Prostate gland (tissue), 2 donors: ENCODE data around the gene HABP2. TPM values are rescaled to one million over a fixed set of nuclear protein-coding genes. Genes with fewer than 3 reads are reported as not detected.

Source experiments
- DNase-seq: peaks from one replicate; pipeline ENCODE4 v3.0.0-alpha.2; 2019; ENCODE audit warnings: low spot score
- H3K27ac ChIP-seq, 2 donors: fragments of 200-600 bp; sonication (generic); 2 replicates each; pipeline ENCODE4 v1.5.1; 2017 to 2019
- H3K27me3 ChIP-seq: fragments of 200-600 bp; sonication (generic); replicated peaks from 2 replicates; pipeline ENCODE4 v1.5.1; 2019; ENCODE audit not compliant: insufficient read depth
- H3K36me3 ChIP-seq, 2 donors: fragments of 200-600 bp; sonication (generic); 1 replicate in 1 of 2; 2 replicates in 1 of 2; pipeline versions ENCODE4 v1.5.1 to v1.8.1; 2017 to 2019
- H3K4me1 ChIP-seq: fragments of 200-600 bp; sonication (generic); replicated peaks from 2 replicates; pipeline ENCODE4 v1.5.1; 2019
- H3K4me3 ChIP-seq, 2 donors: fragments of 200-600 bp; sonication (generic); 2 replicates each; pipeline ENCODE4 v1.5.1; 2017 to 2019
- H3K9me3 ChIP-seq: fragments of 200-600 bp; sonication (generic); 2 replicates; pipeline ENCODE4 v1.5.1; 2017
- POLR2A ChIP-seq: fragments of 450-650 bp; IDR thresholded peaks from one replicate; pipeline ENCODE4 v1.6.1; 2016; ENCODE audit warnings: antibody characterized with exemption, mild to moderate bottlenecking
- POLR2AphosphoS5 ChIP-seq: sonication (generic); formaldehyde crosslinking; IDR thresholded peaks from one replicate; pipeline ENCODE4 v1.6.1; 2017; ENCODE audit warnings: antibody characterized with exemption
- WGBS: methylation state at CpG from one replicate; pipeline ENCODE4 v1.1.5; 2018; 5-methylcytosine and 5-hydroxymethylcytosine counted together
- intact Hi-C: fragments of 100-400 bp; cut with DNase I; formaldehyde crosslinking; loops from one replicate; pipeline ENCODE4 v1.14.2; 2022
- total RNA-seq, 2 donors: library from RNA; depleted of rRNA; stranded (reverse); fragments of >200 nt; gene quantifications; one replicate each; pipeline ENCODE4 v1.1.0, GENCODE V29; 2016
- TF ChIP-seq, protein P1 (sequence below), 4 experiments: fragments of 200-600 bp in 2 of 4; fragments of 450-650 bp in 2 of 4; sonication (generic) in 2 of 4; IDR thresholded peaks; 1 replicate in 3 of 4; 2 replicates in 1 of 4; pipeline ENCODE4 v1.5.1; 2016 to 2019; ENCODE audit warnings: antibody characterized with exemption in 4 of 4, mild to moderate bottlenecking in 2 of 4, moderate library complexity in 2 of 4

The HABP2 gene
- total RNA-seq, 2 donors from 2014 or later: 0.17 TPM; not detected in 1

GRCh38 chr10:113625461-113626186 is 72.8 kb downstream of the HABP2 start:
- Histone ChIP-seq H3K27me3 (no peaks in the 10 kb centered on the region), H3K4me1 (no peaks in the 10 kb centered on the region), H3K4me3 (no peak overlapping the region), H3K36me3 (no peaks in the 10 kb centered on the region), H3K27ac (no peak overlapping the region), H3K9me3 (no peaks in the 10 kb centered on the region)
- intact Hi-C loops: no loop called here
- no peak for DNase-seq
- 80% methylated on average over 10 of the region's 10 CpGs for WGBS
- TF ChIP-seq, protein P1, sequence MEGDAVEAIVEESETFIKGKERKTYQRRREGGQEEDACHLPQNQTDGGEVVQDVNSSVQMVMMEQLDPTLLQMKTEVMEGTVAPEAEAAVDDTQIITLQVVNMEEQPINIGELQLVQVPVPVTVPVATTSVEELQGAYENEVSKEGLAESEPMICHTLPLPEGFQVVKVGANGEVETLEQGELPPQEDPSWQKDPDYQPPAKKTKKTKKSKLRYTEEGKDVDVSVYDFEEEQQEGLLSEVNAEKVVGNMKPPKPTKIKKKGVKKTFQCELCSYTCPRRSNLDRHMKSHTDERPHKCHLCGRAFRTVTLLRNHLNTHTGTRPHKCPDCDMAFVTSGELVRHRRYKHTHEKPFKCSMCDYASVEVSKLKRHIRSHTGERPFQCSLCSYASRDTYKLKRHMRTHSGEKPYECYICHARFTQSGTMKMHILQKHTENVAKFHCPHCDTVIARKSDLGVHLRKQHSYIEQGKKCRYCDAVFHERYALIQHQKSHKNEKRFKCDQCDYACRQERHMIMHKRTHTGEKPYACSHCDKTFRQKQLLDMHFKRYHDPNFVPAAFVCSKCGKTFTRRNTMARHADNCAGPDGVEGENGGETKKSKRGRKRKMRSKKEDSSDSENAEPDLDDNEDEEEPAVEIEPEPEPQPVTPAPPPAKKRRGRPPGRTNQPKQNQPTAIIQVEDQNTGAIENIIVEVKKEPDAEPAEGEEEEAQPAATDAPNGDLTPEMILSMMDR (IDR thresholded peaks at IDR 0.05): no peak
- no peak for TF ChIP-seq POLR2A

GRCh38 chr10:113626809-113627355 is 74.0 kb downstream of the HABP2 start:
- Histone ChIP-seq H3K27me3 (no peaks in the 10 kb centered on the region), H3K27ac (no peak overlapping the region), H3K4me3 (no peak overlapping the region), H3K4me1 (no peaks in the 10 kb centered on the region), H3K9me3 (no peaks in the 10 kb centered on the region), H3K36me3 (no peaks in the 10 kb centered on the region)
- WGBS: 61% methylated on average over 5 of the region's 5 CpGs
- intact Hi-C loops: no loop called here
- no peak for DNase-seq
- TF ChIP-seq, protein P1 (IDR thresholded peaks at IDR 0.05): no peak
- TF ChIP-seq POLR2AphosphoS5: no peak
- TF ChIP-seq POLR2A: no peak

GRCh38 chr10:113627836-113628235 is 75.0 kb downstream of the HABP2 start:
- H3K4me3 ChIP-seq: no peak overlapping the region
- no peaks in the 10 kb centered on the region for H3K36me3 ChIP-seq
- H3K4me1 ChIP-seq: no peaks in the 10 kb centered on the region
- intact Hi-C loops: no loop called here
- WGBS: 68% methylated on average over 6 of the region's 6 CpGs
- no peaks in the 10 kb centered on the region for H3K9me3 ChIP-seq
- H3K27me3 ChIP-seq: no peaks in the 10 kb centered on the region
- no peak for TF ChIP-seq POLR2AphosphoS5
- TF ChIP-seq, protein P1 (IDR thresholded peaks at IDR 0.05): no peak
- no peak for TF ChIP-seq POLR2A
- DNase-seq: no peak
- H3K27ac ChIP-seq: no peak overlapping the region

GRCh38 chr10:113628607-113629153 is 75.8 kb downstream of the HABP2 start:
- no peaks in the 10 kb centered on the region for H3K27me3 ChIP-seq
- H3K9me3 ChIP-seq: no peaks in the 10 kb centered on the region
- intact Hi-C loops: no loop called here
- H3K27ac ChIP-seq: no peak overlapping the region
- 96% methylated on average over 2 of the region's 2 CpGs for WGBS
- H3K4me3 ChIP-seq: no peak overlapping the region
- H3K36me3 ChIP-seq: no peaks in the 10 kb centered on the region
- TF ChIP-seq, protein P1 (IDR thresholded peaks at IDR 0.05): no peak
- TF ChIP-seq POLR2AphosphoS5 (no peak), POLR2A (no peak)
- no peaks in the 10 kb centered on the region for H3K4me1 ChIP-seq
- DNase-seq: no peak
